Measurements from ENCODE around the gene TMEM40. TPM values are rescaled to one million over a fixed set of nuclear protein-coding genes. Genes with fewer than 3 reads are reported as not detected.

TMEM40 gene
- total RNA-seq, 1 experiment from 2014 or later = not detected

DNA sequence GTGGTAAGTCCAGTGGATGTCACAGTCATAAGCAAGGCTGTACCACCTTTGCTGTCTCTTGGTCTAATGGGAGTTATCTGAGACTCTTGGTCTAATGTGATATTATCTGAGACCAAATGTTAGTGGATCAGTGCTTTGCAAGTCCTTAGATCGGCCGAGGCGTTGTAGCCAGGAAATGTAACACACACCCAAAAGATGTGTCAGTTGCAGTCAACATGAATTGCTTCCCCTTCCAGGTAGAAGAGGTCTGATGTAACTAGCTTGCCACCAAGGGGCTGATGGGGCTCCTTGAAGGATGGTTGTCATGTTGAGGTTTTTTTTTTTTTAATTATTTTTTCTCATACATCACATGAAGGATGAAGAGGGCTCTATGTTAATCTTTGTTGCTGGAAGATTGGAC, 49.7 kb downstream of the TMEM40 start:
- H4K91ac ChIP-seq (ENCODE audit: insufficient read length, low read depth, low read length) = no peak overlapping the region
- no peaks in the 10 kb centered on the region for H3K79me2 ChIP-seq (ENCODE audit: insufficient read depth, low read length)
- no peak overlapping the region for H3K56ac ChIP-seq (ENCODE audit: insufficient read length, low read depth, low read length)
- no peak overlapping the region for H2AK5ac ChIP-seq (ENCODE audit: insufficient read length, low read length)
- no peak overlapping the region for H3K23ac ChIP-seq (ENCODE audit: insufficient read length, low read depth, low read length)
- no peaks in the 10 kb centered on the region for H3K23me2 ChIP-seq (ENCODE audit: insufficient read length, low read depth, low read length, poor library complexity, severe bottlenecking)
- H3K9ac ChIP-seq (ENCODE audit: extremely low read depth, insufficient read length, low read length) = no peak overlapping the region
- no peak for TF ChIP-seq CTCF (conservative IDR thresholded peaks at IDR 0.05)
- H4K20me1 ChIP-seq (ENCODE audit: control insufficient read depth, insufficient read depth, insufficient read length) = no peaks in the 10 kb centered on the region
- no peak overlapping the region for H4K8ac ChIP-seq (replicated peaks; ENCODE audit: insufficient read length, low read depth, low read length)
- H2BK15ac ChIP-seq (ENCODE audit: low read depth, low read length) = no peak overlapping the region
- H2AFZ ChIP-seq (ENCODE audit: low read length) = no peak overlapping the region
- H2BK120ac ChIP-seq (ENCODE audit: low read depth, low read length, poor library complexity, severe bottlenecking) = no peak overlapping the region
- H3K9me3 Mint-ChIP-seq = no peaks in the 10 kb centered on the region
- peaks cover 12% of the 10 kb centered on the region for H3K27me3 Mint-ChIP-seq (ENCODE audit: low read depth)
- H3K27ac Mint-ChIP-seq = no peak overlapping the region
- H3K4ac ChIP-seq (ENCODE audit: low read depth, low read length) = no peak overlapping the region
- no peak overlapping the region for H3K14ac ChIP-seq (ENCODE audit: insufficient read depth, low read length)
- no peak overlapping the region for H3T11ph ChIP-seq (ENCODE audit: low read length)
- H3K18ac ChIP-seq (ENCODE audit: insufficient read length, low read depth, low read length) = no peak overlapping the region
- no peak overlapping the region for H3K27ac ChIP-seq (ENCODE audit: insufficient read length, low read depth, low read length)
- H3K4me1 ChIP-seq (ENCODE audit: insufficient read depth, low read length) = no peaks in the 10 kb centered on the region
- no peak overlapping the region for H2BK12ac ChIP-seq (ENCODE audit: insufficient read length, low read depth, low read length)
- WGBS (ENCODE audit: extremely low coverage, insufficient read length, low lambda C conversion rate) = no CpG with 5 or more reads among the region's 3 CpGs
- H3K4me3 Mint-ChIP-seq = no peak overlapping the region
- DNase-seq = no peak
- peaks cover 0 to 5% of the 10 kb centered on the region in 2 experiments; a peak in 2 of 4 replicates for H3K4me1 Mint-ChIP-seq
- no peak overlapping the region for H2BK20ac ChIP-seq (ENCODE audit: low read depth, low read length, poor library complexity, severe bottlenecking)
- no peak overlapping the region for H4K5ac ChIP-seq (ENCODE audit: insufficient read length, low read depth, low read length)
- H3K36me3 Mint-ChIP-seq (ENCODE audit: insufficient read depth in 1 of 3, low read depth in 3 of 3) = no peaks in the 10 kb centered on the region
- no peak overlapping the region for H2BK5ac ChIP-seq (ENCODE audit: insufficient read length, low read length)
- H3K9me3 ChIP-seq (ENCODE audit: control insufficient read depth, low read depth, low read length) = no peaks in the 10 kb centered on the region
- no peak overlapping the region for H3K4me2 ChIP-seq (ENCODE audit: insufficient read depth, insufficient read length, low read length)
- no peaks in the 10 kb centered on the region for H3K79me1 ChIP-seq (ENCODE audit: insufficient read depth, low read depth, low read length, poor library complexity, severe bottlenecking)
- H3K27me3 ChIP-seq (ENCODE audit: insufficient read depth, low read length) = no peaks in the 10 kb centered on the region

All from H9 (cell line).